NK-92 (cell line): ENCODE data around the gene RARG.

Experiments used
- DNase-seq: peaks from one replicate; lab custom pipeline; 2025; ENCODE audit not compliant: unreplicated experiment; lab: John Stamatoyannopoulos, UW

Gene RARG

DNA sequence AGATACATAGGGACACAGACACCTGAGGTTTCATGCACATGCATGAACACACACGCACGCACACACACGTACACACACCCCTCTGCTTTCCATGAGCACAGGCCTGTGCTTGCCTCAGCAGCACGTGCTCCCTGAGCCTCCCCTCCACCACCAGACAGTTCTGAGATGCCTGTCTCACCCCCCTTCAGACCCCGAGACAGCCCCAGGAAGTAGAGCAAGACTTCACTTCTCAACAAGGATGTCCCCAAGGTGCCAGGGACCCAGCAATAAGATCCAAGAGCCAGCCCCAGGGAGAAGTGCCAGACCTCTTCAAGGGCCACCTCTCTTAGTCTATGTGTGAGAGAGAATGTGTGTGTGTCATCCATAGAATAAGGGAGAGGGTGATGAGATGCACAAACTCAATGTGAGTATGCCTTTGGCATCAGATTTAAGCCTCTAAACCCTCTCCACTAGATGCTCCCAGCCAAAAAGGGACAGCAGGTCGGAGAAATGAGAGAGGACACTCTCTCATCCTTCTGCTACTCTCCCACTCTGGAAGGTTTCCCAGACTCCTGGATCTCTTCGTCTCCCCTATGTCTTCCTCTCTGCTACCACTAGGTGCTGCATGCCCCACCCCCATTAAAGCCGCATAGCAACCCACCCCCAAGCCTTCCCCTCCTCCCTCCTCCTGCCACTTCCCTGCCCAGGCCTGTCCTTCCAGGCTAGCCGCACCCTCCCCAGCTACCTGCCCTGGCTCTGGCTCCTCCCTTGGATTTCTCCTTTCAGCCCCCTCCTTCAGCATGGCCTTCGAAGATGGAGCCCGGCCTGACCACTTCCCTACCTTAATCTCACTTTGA, 7.7 kb downstream of the RARG start:
- DNase-seq = no peak

DNA sequence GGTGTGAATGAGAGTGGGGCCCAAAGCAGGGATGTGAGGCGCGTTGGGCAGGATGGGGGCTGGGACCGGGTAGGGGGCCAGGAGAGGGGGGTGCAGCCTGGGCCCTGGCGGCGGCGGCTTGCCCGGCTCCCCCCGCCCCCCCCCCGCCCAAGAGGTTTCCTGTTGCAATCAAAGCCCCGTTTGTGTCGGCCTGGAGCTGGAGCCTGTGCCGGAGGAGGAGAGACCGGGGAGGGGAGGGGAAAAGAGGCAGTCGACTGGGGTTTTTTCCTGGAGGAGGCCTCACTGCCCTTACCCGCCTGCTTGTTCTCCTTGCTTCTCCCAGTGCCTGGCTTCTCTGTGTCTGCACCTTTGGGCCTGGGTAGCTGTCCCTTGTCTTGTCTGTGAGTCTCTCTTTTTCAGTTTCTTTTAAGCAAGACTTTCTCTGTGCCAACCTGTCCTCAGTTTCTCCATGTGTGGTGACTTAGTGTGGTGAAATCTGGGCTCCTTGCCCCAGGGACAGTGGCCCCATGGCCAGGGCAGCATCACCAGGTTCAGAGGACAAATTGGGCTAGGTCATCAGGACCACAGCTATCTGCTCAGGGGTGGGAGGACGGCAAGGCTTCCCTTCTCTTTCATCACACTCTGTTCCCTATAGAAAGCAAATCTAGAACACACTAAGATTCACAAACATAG, 8.5 kb downstream of the RARG start:
- no peak for DNase-seq

DNA sequence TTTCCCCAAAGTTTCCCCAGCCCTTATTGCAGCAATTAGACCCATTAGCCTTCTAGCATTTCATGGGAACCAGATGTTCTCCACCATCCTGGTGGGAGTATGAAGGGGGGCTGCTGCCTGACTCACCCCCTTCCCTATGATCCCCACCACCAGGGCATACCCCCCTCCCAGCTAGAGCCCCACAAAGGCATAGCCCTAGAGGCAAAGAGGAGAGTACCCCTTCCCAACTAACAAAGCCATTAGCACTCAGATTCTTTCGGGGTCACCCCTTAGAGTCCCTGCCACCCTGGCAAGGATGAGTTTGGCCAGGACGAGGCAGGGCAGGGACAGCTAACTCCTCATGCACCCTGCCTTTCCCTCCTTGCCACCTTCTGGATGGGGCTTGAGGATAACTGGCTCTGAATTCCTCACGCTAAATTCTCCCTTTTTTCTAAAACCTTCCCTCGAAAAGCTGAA, 9.2 kb downstream of the RARG start:
- no peak for DNase-seq

DNA sequence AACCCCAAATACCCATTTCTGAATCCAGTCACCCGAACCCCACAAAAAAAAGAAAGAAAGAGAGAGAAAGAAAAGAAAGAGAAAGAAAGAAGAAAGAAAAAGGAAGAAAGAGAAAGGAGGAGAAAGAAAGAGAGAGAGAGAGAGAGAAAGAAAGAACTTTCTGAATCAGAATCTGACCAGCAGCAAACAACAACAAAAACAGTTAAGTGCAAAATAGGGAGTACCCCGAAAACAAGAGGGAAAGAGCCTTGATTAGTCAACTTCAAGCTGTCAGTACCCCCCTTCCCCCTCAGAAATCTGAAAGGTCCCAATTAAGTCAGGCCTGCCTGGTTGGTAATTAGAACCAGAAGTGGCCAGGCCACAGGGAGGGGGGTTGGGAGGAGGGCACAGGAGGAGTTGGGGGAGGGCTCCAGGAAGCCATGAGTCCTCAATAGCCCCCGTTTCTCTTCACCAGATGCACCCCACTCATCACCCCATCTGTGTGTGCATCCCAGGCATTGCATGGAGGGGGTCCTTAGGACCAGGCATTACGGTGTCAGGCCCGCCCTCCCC, 9.8 kb downstream of the RARG start:
- no peak for DNase-seq

DNA sequence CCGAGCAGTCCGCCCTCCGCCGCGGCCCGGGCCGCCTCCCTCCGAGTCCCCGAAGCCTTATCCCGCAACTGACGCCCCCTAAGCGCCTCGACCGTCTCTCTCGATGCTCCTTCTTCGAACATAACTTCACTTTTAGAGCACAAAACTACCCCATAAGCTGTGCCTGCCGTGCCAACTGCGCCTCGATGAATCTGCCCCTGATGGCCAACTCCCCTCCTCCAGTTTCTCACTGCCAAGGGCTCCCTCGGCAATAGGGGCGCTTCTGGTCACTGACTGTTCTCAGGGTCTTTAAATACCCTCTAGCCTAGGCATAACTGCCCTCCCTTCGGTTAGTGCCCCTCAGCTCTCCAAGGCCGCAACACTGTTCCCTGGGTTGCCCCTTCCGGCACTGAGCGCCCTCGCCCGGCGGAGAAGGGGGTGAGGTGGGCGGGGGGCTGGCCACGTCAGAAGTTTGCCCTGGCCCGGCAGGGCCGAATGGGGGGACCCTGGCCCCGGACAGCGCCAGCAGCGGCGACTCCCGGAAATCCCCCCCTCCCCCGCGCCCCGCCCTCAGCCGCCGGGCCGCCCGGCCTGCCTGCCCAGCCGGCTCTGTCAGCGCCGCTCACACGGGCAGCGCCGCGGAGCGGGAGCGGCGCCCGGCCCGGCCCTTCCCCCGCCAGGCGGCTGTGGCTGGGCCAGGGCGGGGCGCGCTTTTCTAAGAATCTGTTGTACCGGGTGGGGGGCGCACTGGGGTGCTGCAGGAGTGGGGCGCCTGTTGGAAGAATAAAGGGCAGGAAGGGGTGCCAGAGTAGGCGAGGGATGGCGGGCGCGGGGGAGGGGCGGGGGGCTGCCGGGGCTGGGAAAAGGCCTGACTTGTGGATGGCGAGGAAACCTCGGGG, 10.6 kb downstream of the RARG start:
- DNase-seq = no peak

DNA sequence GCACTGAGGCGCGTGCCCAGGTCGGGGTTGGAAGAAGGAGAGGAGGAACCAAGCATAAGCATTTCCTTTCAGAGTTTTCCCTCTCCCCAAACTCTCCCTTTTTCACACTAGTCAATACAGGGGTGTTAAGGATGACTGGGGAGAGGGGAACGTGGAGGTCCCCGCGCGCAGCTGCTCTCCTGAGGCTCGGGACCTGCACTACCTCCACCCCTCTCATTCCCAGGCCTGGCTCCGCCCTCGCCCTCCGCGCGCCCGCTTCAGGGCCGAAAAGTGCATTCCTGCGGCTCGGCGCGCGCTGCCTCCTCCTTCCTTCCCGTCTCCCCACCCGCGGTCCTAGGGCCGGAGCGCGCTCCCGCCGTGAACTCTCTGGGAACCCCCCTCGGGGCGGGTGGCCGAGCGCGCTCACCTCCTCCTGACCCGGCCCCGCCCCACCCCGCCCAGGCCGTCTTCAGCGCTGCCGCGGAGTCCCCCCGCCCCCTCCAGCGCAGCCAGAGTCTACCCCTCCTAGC, 11.3 kb downstream of the RARG start:
- no peak for DNase-seq

DNA sequence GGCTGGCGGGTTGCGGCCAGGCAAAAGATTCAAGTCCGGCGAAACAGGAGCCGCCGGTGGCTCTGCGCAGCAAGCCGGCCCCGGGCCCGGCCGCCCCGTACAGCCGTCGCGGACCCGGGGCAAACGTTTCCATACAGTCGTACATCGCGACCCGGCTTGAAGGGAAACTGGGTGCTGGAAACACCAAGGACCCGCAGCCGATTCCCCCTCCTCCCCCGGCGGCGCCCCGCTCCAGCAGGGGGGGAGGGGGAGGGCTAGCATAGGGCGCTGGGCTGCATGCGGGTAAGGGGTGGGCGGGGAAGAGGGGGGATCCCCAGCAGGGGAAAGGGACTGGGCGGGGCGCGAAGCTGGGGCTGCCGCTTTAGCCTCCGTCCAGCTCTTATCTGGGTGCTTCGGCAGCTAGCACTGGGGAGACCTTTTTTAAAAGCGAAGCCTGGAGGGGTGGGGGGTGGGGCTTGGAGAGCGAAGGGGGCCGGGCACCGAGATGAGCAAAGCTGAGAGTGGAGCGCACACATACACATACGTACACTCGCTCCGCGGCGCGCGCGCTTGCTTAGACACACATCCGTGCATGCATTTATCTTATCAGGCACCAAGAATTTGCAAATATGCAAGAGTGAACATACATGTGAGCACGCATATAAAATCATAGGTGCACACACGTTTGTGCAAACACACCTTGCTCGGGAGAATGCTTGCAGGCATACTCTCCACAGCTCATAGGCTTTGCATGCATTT, 11.9 kb downstream of the RARG start:
- no peak for DNase-seq

DNA sequence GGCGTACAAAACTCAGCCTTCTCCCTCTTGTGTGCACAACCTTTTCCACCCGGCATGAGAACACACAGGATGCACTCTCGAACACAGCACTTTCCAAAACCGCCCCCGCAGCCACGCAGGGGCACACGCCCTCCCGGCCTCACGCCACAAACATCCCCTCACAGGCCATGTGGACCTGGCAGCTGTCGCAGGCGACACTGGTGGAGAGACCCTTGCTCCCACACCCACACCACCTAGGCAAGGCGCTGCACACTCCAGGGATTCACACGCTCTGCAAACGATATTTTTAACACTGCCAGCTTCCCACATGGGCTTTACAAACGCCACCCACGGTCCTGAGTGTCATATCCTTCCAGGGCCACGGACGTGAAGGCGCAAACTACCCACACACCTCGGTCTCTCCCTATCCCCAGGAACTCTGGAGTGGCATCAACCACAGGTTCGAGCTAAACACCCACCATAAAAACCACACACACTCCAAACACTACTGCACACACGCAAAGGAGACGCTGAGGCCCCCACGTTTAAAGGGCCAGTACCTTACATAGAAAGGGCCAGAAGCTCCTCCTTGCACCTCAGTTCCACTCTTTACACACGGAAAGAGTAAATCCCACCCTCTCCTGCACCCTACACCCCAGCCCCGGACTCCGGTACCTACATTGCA, 12.6 kb downstream of the RARG start:
- DNase-seq = no peak

DNA sequence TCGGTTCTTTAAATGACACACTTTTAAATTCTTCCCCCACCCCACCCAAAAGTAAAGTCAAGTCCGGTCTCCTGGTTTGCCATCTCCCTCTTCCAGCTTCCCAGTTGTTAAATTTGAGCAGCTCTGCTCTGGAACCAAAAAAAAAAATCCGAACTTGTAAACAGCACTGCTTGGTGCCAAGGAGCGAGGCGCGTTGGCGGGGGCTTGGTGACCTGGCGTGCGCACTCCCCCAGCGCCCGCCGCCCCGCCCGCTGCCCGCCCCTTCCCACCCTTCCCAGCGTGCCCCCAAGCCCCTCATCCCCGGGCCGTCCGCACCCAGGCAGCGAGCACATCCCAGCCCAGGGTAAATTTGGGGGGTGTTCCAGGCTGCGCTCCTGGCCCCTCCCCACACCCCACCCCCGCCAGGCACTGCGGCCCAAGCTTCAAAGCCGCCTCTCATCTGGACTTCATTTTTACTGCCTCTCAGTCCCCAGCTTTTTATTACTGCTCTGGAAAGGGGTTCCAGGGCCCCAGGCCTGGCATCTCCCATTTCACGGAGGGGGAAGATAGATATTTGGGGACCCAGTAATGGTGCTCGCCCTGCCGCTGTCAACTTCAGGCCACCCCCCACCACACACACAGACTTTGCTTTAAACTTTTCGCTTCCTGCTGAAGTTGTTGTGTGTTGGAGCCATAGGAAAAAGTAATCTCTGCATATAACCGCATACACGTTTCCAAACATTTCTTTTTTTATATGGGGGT, 13.3 kb downstream of the RARG start:
- DNase-seq = no peak

DNA sequence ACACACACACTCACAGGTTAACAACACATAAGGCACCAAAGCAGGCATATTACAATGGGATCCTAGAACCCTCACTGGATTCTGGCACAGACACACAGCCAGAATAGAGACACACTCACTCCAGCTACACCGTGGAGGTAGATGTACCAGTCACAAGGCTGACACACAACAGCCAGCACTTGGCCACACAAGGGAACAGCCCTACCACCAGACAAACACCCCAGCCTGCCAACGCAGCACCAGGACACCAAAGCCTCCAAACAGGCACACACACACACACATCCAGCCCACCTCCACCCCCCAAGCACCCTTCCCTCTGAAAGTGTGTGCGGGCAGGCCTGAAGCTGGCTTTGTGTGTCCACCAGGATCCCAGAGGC, 14.1 kb downstream of the RARG start:
- no peak for DNase-seq

DNA sequence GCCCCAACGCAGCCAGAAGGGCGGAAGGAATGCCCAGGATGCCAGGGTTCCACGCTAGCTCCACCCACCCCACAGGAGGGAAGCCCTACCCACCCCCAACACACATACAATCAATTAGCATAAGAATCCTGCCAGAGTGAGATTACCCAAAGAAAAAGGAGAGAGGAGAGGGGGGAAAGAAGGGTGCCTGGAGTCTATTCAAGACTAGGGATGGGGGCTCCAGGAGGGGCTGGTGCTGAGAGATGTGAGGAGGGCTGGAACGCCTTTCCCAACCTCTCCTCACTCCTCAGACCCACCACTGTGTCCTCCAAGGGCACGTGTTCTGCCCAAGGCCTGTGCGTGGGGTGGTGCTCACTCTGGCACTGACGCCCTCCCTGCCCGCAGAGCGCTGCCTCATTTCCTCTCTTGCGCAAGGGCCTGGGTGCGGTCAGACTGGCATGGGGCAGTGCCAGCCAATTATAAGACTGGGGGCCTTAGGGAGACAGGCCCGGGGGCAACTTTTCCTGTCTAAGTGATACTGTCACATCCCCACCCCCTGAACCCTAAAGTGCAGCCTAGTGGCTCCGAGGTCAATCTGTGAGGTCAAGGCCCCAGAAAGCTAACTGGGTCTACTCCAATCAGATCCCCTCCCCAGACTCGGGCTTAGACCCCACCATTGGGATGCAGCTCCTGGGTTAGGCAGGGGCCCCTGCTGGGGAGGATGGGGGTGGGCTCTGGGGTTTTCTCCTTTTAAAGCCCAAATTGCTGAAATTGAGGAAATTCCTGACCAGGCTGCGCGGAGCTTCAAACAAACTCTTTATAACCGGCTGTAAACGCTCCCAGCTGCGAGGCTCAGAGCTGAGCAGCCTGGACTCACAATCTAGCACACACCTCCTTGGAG, 14.7 kb downstream of the RARG start:
- DNase-seq = no peak

DNA sequence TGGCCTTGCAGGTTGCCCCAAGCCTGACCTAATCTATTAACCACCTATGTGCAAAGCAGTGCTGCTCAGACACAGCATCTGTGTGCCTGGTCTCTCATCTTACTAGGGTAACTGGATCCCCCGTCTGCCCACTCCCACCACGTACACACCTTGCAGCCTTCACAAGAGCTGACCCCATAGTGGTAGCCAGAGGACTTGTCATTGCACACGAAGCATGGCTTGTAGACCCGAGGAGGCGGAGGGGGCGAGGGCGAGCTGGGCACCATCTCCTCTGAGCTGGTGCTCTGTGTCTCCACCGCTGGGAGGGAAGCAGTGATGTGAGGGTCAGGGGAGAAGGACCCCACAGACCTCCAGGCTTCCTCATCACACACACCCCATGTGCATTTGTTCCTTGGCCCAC, 16.5 kb downstream of the RARG start:
- no peak for DNase-seq

DNA sequence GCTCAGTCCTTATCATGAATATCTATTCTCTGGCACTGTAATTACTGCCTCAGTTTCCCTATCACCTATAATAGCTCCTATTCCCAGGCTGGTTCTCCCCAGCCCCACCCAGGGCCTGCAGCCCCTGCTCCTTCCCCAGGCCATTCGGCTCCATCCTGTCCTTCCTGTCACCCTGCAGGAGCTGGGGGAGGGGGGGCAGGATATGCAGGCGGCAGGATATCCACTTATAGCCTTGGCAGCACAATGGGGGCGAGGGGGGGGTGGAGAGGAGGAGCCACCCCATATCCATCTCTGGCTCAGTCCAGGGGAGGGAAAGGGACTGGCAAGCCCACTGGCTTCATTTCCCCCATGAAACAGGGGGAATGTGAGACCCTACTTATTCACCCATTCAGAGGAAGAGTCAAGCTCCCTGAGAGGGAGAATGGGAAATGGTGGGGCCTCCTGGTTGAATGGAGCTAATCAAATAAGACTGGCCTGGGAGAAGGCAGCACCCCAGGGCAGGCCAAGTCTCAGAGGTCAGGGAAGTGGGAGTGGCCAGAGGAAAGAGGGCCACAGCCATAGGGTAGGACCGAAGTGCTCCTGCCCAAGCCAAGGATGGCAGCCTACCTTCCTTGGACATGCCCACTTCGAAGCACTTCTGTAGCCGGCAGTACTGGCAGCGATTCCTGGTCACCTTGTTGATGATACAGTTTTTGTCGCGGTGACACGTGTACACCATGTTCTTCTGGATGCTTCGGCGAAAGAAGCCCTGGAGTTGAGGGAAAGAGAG, 17.1 kb downstream of the RARG start:
- no peak for DNase-seq

DNA sequence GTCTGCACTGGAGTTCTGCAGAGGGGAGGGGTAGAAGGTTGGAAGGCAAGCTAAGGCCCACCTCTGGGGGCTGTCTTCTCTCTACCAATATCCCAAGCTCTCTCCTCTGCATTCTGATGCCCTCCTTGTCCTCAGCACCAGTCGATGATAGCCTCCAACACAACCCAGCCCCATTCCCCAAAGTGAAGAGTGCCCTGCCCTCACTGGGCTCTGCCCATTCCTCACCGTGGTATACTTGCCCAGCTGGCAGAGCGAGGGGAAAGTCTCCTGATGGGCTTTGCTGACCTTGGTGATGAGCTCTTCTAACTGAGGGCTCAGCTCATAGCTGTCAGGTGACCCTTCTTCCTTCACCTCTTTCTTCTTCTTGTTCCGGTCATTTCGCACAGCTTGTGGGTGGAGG, 17.8 kb downstream of the RARG start:
- DNase-seq = no peak

DNA sequence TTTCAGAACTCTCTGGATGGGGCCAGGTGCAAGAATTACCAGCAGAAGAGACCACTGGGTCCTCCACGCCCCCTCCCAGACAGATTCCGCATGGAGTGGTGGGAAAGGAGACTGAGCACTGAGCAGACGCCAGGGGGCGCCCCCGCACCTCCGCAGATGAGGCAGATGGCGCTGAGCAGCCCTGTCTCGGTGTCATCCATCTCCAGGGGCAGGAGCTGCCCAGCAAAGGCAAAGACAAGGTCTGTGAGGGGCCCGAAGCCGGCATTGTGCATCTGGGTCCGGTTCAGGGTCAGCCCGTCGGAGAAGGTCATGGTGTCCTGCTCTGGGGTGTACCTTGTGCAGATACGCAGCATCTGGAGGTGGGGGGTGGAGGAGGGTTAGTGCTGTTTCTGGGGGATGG, 18.7 kb downstream of the RARG start:
- DNase-seq = no peak

DNA sequence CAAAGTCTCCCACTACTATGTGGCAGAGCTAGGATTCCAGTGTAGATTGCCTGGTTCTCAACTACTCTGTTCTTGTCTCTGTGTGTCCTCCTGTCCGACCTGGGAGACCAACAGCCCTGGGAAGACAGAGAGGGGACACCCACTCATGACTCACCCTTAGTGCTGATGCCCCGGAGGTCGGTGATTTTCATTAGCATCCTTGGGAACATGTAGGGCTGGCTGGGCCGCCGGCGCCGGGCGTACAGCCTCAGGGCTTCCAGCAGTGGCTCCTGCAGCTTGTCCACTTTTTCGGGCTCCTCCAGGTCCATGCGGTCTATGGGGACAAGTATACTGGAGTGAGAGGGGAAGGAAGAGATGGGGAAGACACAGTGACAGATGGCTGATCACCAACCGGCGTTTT, 19.1 kb downstream of the RARG start:
- DNase-seq = no peak
